IMR-90 (cell line): ENCODE data around the gene KYNU. TPM values are rescaled to one million over a fixed set of nuclear protein-coding genes. Genes with fewer than 3 reads are reported as not detected.

ENCODE experiments used
- ATAC-seq: fragments of 200-7000 bp; cut with Tn5 transposase; 2 replicates; pipeline ENCODE4 v1.9.1; 2020; ENCODE audit warnings: low read depth, mild to moderate bottlenecking, moderate library complexity
- BruUV-seq: library from RNA; stranded (reverse); fragments of 400-500 nt; replicated peaks from 2 replicates; lab custom pipeline; 2021; lab: Mats Ljungman, UMichigan
- CTCF ChIA-PET: fragments of 300-600 bp; formaldehyde crosslinking; extraction: SDS; loops from one replicate; lab custom pipeline; 2021; ENCODE audit warnings: antibody characterized with exemption; lab: Yijun Ruan, JAX
- POLR2A ChIA-PET: fragments of 300-600 bp; sonication (Branson Sonifier 250); formaldehyde crosslinking; loops from one replicate; lab custom pipeline; 2022; ENCODE audit warnings: antibody characterized with exemption; ENCODE audit not compliant: unreplicated experiment; lab: Charles Lee
- DNase-seq: peaks from one replicate; pipeline ENCODE4 v3.0.0; 2013
- H2AFZ ChIP-seq: replicated peaks from 2 replicates; pipeline ENCODE3; 2013; ENCODE audit warnings: low read length, mild to moderate bottlenecking; ENCODE audit not compliant: poor library complexity
- H2AK5ac ChIP-seq: 2 replicates; pipeline ENCODE4 v1.6.1; 2013; ENCODE audit warnings: low read depth, low read length, inconsistent platforms
- H2AK9ac ChIP-seq: replicated peaks from 2 replicates; pipeline ENCODE3; 2013; ENCODE audit warnings: mild to moderate bottlenecking, low read depth, low read length, moderate library complexity; ENCODE audit not compliant: poor library complexity
- H2BK120ac ChIP-seq: 2 replicates; pipeline ENCODE4 v1.6.1; 2013; ENCODE audit warnings: low read depth, low read length, inconsistent platforms
- H2BK15ac ChIP-seq: 3 replicates; pipeline ENCODE4 v1.6.1; 2013; ENCODE audit warnings: low read depth, low read length, inconsistent platforms
- H2BK20ac ChIP-seq: 2 replicates; pipeline ENCODE4 v1.6.1; 2013; ENCODE audit warnings: low read depth, mild to moderate bottlenecking, inconsistent platforms, low read length, moderate library complexity
- H2BK5ac ChIP-seq: 2 replicates; pipeline ENCODE4 v1.6.1; 2013; ENCODE audit warnings: mild to moderate bottlenecking, low read depth, low read length, inconsistent platforms; ENCODE audit not compliant: poor library complexity, severe bottlenecking
- H3K14ac ChIP-seq: replicated peaks from 2 replicates; pipeline ENCODE4 v1.6.1; 2013; ENCODE audit warnings: low read depth, low read length, inconsistent platforms
- H3K18ac ChIP-seq: 2 replicates; pipeline ENCODE4 v1.6.1; 2013; ENCODE audit warnings: low read depth, low read length, control low read depth
- H3K23ac ChIP-seq: 2 replicates; pipeline ENCODE4 v1.6.1; 2013; ENCODE audit warnings: low read depth, low read length, inconsistent platforms
- H3K27ac ChIP-seq: 2 replicates; pipeline ENCODE4 v1.5.1; 2013; ENCODE audit warnings: mild to moderate bottlenecking, control low read depth, low read length; ENCODE audit not compliant: insufficient read depth
- H3K27me3 ChIP-seq: 2 replicates; pipeline ENCODE4 v1.6.1; 2013; ENCODE audit warnings: low read length; ENCODE audit not compliant: control insufficient read depth, insufficient read depth
- H3K36me3 ChIP-seq: 2 replicates; pipeline ENCODE4 v1.6.1; 2013; ENCODE audit warnings: low read length, mixed read lengths; ENCODE audit not compliant: control insufficient read depth, insufficient read depth
- H3K4ac ChIP-seq: 2 replicates; pipeline ENCODE4 v1.6.1; 2013; ENCODE audit warnings: low read depth, low read length, inconsistent platforms
- H3K4me1 ChIP-seq: 2 replicates; pipeline ENCODE4 v1.6.1; 2013; ENCODE audit warnings: low read length, mixed read lengths; ENCODE audit not compliant: control insufficient read depth, insufficient read depth
- H3K4me2 ChIP-seq: 2 replicates; pipeline ENCODE4 v1.6.1; 2013; ENCODE audit warnings: low read depth, mild to moderate bottlenecking, control low read depth, low read length, moderate library complexity
- H3K4me3 ChIP-seq: 2 replicates; pipeline ENCODE4 v1.5.1; 2013; ENCODE audit warnings: low read depth, mild to moderate bottlenecking, control low read depth, low read length, moderate library complexity; ENCODE audit not compliant: insufficient read depth
- H3K56ac ChIP-seq: 2 replicates; pipeline ENCODE4 v1.6.1; 2013; ENCODE audit warnings: low read length, inconsistent platforms; ENCODE audit not compliant: insufficient read depth; ENCODE audit errors: extremely low read depth
- H3K79me1 ChIP-seq, 2 experiments: 2 replicates each; pipeline ENCODE4 v1.6.1; 2013; ENCODE audit warnings: low read length in 2 of 2, inconsistent platforms in 1 of 2, low read depth in 1 of 2
- H3K9ac ChIP-seq: 2 replicates; pipeline ENCODE4 v1.6.1; 2013; ENCODE audit warnings: low read depth, low read length, control low read depth
- H3K9me1 ChIP-seq: 2 replicates; pipeline ENCODE4 v1.6.1; 2013; ENCODE audit warnings: low read length, inconsistent platforms; ENCODE audit not compliant: insufficient read depth
- H3K9me3 ChIP-seq: 2 replicates; pipeline ENCODE4 v1.6.1; 2013; ENCODE audit warnings: low read length; ENCODE audit not compliant: control insufficient read depth, insufficient read depth
- H4K20me1 ChIP-seq: 2 replicates; pipeline ENCODE4 v1.6.1; 2013; ENCODE audit warnings: low read length, inconsistent platforms; ENCODE audit not compliant: insufficient read depth
- H4K5ac ChIP-seq: 2 replicates; pipeline ENCODE4 v1.6.1; 2013; ENCODE audit warnings: mild to moderate bottlenecking, low read depth, low read length, control low read depth
- H4K8ac ChIP-seq, 2 experiments: 2 replicates each; pipeline ENCODE4 v1.6.1; 2013; ENCODE audit warnings: low read depth in 2 of 2, low read length in 2 of 2, control low read depth in 1 of 2, inconsistent platforms in 1 of 2
- H4K91ac ChIP-seq: 2 replicates; pipeline ENCODE4 v1.6.1; 2013; ENCODE audit warnings: low read depth, low read length, inconsistent platforms; ENCODE audit not compliant: insufficient read depth
- MAFK ChIP-seq: IDR thresholded peaks from 2 replicates; pipeline ENCODE4 v1.6.1; 2012; ENCODE audit warnings: low read depth, low read length, improper control_type of control experiment
- RCOR1 ChIP-seq: IDR thresholded peaks from 2 replicates; pipeline ENCODE4 v1.6.1; 2012; ENCODE audit warnings: mild to moderate bottlenecking, low read length, improper control_type of control experiment; ENCODE audit not compliant: insufficient replicate concordance
- WGBS, 2 experiments: methylation state at CpG; one replicate each; pipeline versions ENCODE4 v1.1.5 to v1.1.7; 2013; ENCODE audit warnings: missing lambda C conversion rate in 2 of 2; ENCODE audit not compliant: insufficient read length in 1 of 2; ENCODE audit errors: extremely low coverage in 2 of 2; 5-methylcytosine and 5-hydroxymethylcytosine counted together
- dilution Hi-C: fragments of 300-500 bp; cut with HindIII; formaldehyde crosslinking; loops from one replicate; pipeline ENCODE4 v1.14.3; 2018; ENCODE audit warnings: low sequenced_read_pairs; ENCODE audit not compliant: unreplicated experiment
- in situ Hi-C: fragments of 300-500 bp; cut with MboI; formaldehyde crosslinking; loops from 3 replicates; pipeline ENCODE4 v1.14.3; 2019; ENCODE audit warnings: low sequenced_read_pairs, inconsistent platforms, mixed read lengths
- intact Hi-C: fragments of 100-400 bp; cut with micrococcal nuclease; formaldehyde crosslinking; loops from 2 replicates; pipeline ENCODE4 v1.10.0; 2022
- polyA plus RNA-seq, 3 experiments: library from polyadenylated mRNA; depleted of rRNA; stranded (reverse); fragments of >200 nt; gene quantifications; 2 replicates each; pipeline ENCODE4 v1.2.3, GENCODE V29; 2012; ENCODE audit warnings: low replicate concordance in 1 of 3
- total RNA-seq: library from RNA; depleted of rRNA; stranded (reverse); fragments of >200 nt; gene quantifications from 2 replicates; pipeline ENCODE4 v1.2.3, GENCODE V29; 2012

The KYNU gene
- total and polyA plus RNA-seq, 2 of the 4 experiments (the other 2 are of a cell fraction) = 0.75 to 2.9 TPM

- no CpG with 5 or more reads among the region's 1 CpG for WGBS, 2 experiments
- Histone ChIP-seq H3K9me3 (no peaks in the 10 kb centered on the region), H2BK15ac (no peak overlapping the region), H3K9me1 (no peaks in the 10 kb centered on the region), H2BK120ac (no peak overlapping the region), H3K4me2 (no peak overlapping the region), H3K79me1 (no peaks in the 10 kb centered on the region), H3K23ac (no peak overlapping the region), H3K4ac (no peak overlapping the region), H2BK5ac (no peak overlapping the region), H2AK5ac (no peak overlapping the region), H4K8ac (no peak overlapping the region), H3K14ac (no peak overlapping the region), H3K18ac (no peak overlapping the region), H3K36me3 (no peaks in the 10 kb centered on the region), H3K27me3 (no peaks in the 10 kb centered on the region), H3K27ac (no peak overlapping the region), H4K20me1 (no peaks in the 10 kb centered on the region), H3K9ac (no peak overlapping the region), H4K91ac (no peak overlapping the region), H4K5ac (no peak overlapping the region), H3K56ac (no peak overlapping the region), H2BK20ac (no peak overlapping the region), H3K4me3 (no peak overlapping the region), H3K4me1 (peaks cover 3% of the 10 kb centered on the region), H2AFZ (no peak overlapping the region), H2AK9ac (no peak overlapping the region)
- no peak for ATAC-seq
- DNase-seq = peak; percentile 33
- dilution Hi-C loops = no loop called here
- TF ChIP-seq MAFK (peak; percentile 26; the same call in 1 of the 2 replicates), RCOR1 (no peak)
- POLR2A ChIA-PET = no interaction called here
- BruUV-seq = no TSS peak
- in situ Hi-C loops = no loop called here
- intact Hi-C loops = no loop called here
- CTCF ChIA-PET = no interaction called here
Observed at GRCh38 chr2:142954493-142954892, 77.0 kb downstream of the KYNU start.
